Smooth muscle cell of the umbilical artery (primary cell): ENCODE measurements around the gene IGSF11. TPM values are rescaled to one million over a fixed set of nuclear protein-coding genes. Genes with fewer than 3 reads are reported as not detected.

Experiments
- total RNA-seq: library from RNA; depleted of rRNA; stranded (reverse); fragments of >200 nt; gene quantifications from 2 replicates; pipeline ENCODE4 v1.2.3, GENCODE V29; 2014

The IGSF11 gene, protein sequence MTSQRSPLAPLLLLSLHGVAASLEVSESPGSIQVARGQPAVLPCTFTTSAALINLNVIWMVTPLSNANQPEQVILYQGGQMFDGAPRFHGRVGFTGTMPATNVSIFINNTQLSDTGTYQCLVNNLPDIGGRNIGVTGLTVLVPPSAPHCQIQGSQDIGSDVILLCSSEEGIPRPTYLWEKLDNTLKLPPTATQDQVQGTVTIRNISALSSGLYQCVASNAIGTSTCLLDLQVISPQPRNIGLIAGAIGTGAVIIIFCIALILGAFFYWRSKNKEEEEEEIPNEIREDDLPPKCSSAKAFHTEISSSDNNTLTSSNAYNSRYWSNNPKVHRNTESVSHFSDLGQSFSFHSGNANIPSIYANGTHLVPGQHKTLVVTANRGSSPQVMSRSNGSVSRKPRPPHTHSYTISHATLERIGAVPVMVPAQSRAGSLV
- total RNA-seq, result 0.14 TPM in 1 of 2 replicates, not detected in the other

DNA sequence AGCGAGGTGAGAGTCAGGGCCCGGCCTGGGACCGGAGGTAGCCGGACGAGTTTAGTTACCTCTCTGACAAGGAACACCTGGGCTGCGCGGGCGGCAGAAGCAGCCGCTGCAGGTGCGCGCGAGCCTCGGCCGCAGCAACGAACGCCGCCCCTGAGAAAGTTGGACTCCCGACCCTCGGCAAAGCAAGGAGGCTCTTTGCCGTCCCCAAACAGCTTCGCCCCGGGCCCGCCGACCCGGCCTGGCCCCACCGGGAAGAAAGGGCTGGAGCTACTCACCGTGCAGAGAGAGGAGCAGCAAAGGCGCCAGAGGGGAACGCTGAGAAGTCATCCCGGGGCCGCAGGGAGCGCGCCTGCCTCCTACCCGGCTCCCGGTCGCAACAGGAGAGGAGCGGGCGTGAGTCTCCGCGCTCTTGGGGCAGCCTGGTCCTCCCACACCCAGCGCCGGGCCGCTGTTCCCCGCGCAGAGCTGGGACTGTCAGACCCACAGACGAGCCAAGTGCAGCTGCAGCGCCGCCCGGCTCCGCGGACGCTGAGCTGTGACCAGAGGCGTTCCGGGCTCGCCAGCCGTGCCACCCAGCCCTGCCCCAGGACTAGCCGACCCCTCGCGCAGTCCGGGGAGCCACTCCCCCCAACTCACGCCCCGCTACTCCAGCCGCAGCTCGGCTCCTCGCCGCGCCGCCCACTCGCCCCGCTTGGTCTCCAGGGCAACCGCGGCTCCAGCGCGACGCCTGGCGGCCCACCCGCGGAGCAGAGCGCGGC, at the start of gene IGSF11:
Gene IGSF11, minus strand, starts transcription at position 591 of the 758 bp plus-strand sequence. Its CDS starts 264 bp downstream, at position 327.

Other genes starting within 250 kb of the IGSF11 start
- gene TEX55, start 111.3 kb upstream of the IGSF11 start, total RNA-seq, result not detected in 2 replicates
- gene UPK1B, start 138.8 kb upstream of the IGSF11 start, total RNA-seq, result not detected in 2 replicates
- gene B4GALT4, start 206.0 kb upstream of the IGSF11 start, total RNA-seq, result 56.5 and 74.2 TPM in 2 replicates